Measurements from ENCODE around the gene SYNM.
A peak's percentile ranks its signal among the peaks of the same experiment; 100 is the strongest.
"Not testable (repeated sequence)": the region's sequence is repeated elsewhere in the genome, so short reads cannot be mapped to it uniquely, and the experiment has no call there.

The SYNM gene

GRCh38 chr15:99105514-99106341, 848 bp downstream of the SYNM start:
- DNase-seq (ENCODE audit: low read depth in 2 of 2) = peak in 1 of 2 donors; percentile 18

GRCh38 chr15:99106417-99107220, 1.7 kb downstream of the SYNM start:
- DNase-seq (ENCODE audit: low read depth in 2 of 2) = no peak

- DNase-seq (ENCODE audit: low read depth in 2 of 2) = no peak
Measured at GRCh38 chr15:99108993-99109392, 4.1 kb downstream of the SYNM start.

- no peak for DNase-seq (ENCODE audit: low read depth in 2 of 2)
Measured at GRCh38 chr15:99109555-99110021, 4.7 kb downstream of the SYNM start.

- no peak for DNase-seq (ENCODE audit: low read depth in 2 of 2)
Measured at GRCh38 chr15:99110093-99110492, 5.2 kb downstream of the SYNM start.

GRCh38 chr15:99110581-99111320, 5.9 kb downstream of the SYNM start:
- no peak for DNase-seq (ENCODE audit: low read depth in 2 of 2)

GRCh38 chr15:99111641-99112040, 6.8 kb downstream of the SYNM start:
- DNase-seq (ENCODE audit: low read depth in 2 of 2) = not testable (repeated sequence)

GRCh38 chr15:99113547-99114271, 8.8 kb downstream of the SYNM start:
- DNase-seq (ENCODE audit: low read depth in 2 of 2) = no peak

- no peak for DNase-seq (ENCODE audit: low read depth in 2 of 2)
Measured at GRCh38 chr15:99114511-99115299, 9.8 kb downstream of the SYNM start.

GRCh38 chr15:99115300-99116215, 10.7 kb downstream of the SYNM start:
- DNase-seq (ENCODE audit: low read depth in 2 of 2) = no peak

GRCh38 chr15:99117111-99117510, 12.2 kb downstream of the SYNM start:
- DNase-seq (ENCODE audit: low read depth in 2 of 2) = no peak

GRCh38 chr15:99117563-99118257, 12.8 kb downstream of the SYNM start:
- no peak for DNase-seq (ENCODE audit: low read depth in 2 of 2)

- no peak for DNase-seq (ENCODE audit: low read depth in 2 of 2)
Measured at GRCh38 chr15:99118258-99118632, 13.4 kb downstream of the SYNM start.

GRCh38 chr15:99118801-99119546, 14.1 kb downstream of the SYNM start:
- no peak for DNase-seq (ENCODE audit: low read depth in 2 of 2)

GRCh38 chr15:99120050-99120777, 15.3 kb downstream of the SYNM start:
- DNase-seq (ENCODE audit: low read depth in 2 of 2) = no peak

GRCh38 chr15:99121207-99121606, 16.3 kb downstream of the SYNM start:
- DNase-seq (ENCODE audit: low read depth in 2 of 2) = no peak

- DNase-seq (ENCODE audit: low read depth in 2 of 2) = no peak
Measured at GRCh38 chr15:99121691-99122410, 17.0 kb downstream of the SYNM start.
